Left ventricle myocardium inferior (tissue), 1 donor: ENCODE results near the gene RELCH. TPM values are rescaled to one million over a fixed set of nuclear protein-coding genes. Genes with fewer than 3 reads are reported as not detected.

Source experiments
- DNase-seq: peaks from one replicate; pipeline ENCODE4 v3.0.0-alpha.2; 2020
- H3K27ac ChIP-seq: fragments of 200-600 bp; replicated peaks from 2 replicates; pipeline ENCODE4 v1.8.0; 2021
- H3K27me3 ChIP-seq: fragments of 200-600 bp; 2 replicates; pipeline ENCODE4 v1.8.0; 2021; ENCODE audit warnings: low read depth
- H3K36me3 ChIP-seq: fragments of 200-600 bp; 2 replicates; pipeline ENCODE4 v1.8.0; 2021
- H3K4me1 ChIP-seq: fragments of 200-600 bp; 2 replicates; pipeline ENCODE4 v1.8.0; 2021
- H3K4me3 ChIP-seq: fragments of 200-600 bp; 2 replicates; pipeline ENCODE4 v1.8.0; 2021; ENCODE audit warnings: mild to moderate bottlenecking, moderate library complexity
- H3K9me3 ChIP-seq: fragments of 200-600 bp; replicated peaks from 2 replicates; pipeline ENCODE4 v1.8.0; 2021
- CTCF ChIP-seq: fragments of 200-600 bp; IDR thresholded peaks from 2 replicates; pipeline ENCODE4 v1.8.0; 2021; ENCODE audit warnings: antibody characterized with exemption, mild to moderate bottlenecking, borderline replicate concordance
- intact Hi-C: fragments of 100-400 bp; cut with micrococcal nuclease; formaldehyde crosslinking; loops from one replicate; pipeline ENCODE4 v1.11.0; 2022
- total RNA-seq: library from RNA; stranded (reverse); fragmentation: NEBNext Ultra II Directional; extraction: Animal tissue kit (Norgen Biotek cat#: 25700); gene quantifications from one replicate; pipeline ENCODE4 v1.2.1, GENCODE V29; 2021
- donor health status: DM: no; HTN: yes; CAD: no; lungs with severe emphysema.

RELCH gene
- total RNA-seq, 1 donor from 2014 or later, result 15.5 TPM

- intact Hi-C loops, result no loop called here
- Histone ChIP-seq H3K27ac (no peak overlapping the region), H3K27me3 (no peaks in the 10 kb centered on the region), H3K4me3 (no peak overlapping the region), H3K4me1 (no peaks in the 10 kb centered on the region), H3K9me3 (no peaks in the 10 kb centered on the region), H3K36me3 (no peaks in the 10 kb centered on the region)
- TF ChIP-seq CTCF, result no peak
- no peak for DNase-seq
Measured at GRCh38 chr18:62353170-62353569, 166.1 kb downstream of the RELCH start.

GRCh38 chr18:62354151-62354550, 167.1 kb downstream of the RELCH start:
- Histone ChIP-seq H3K36me3 (no peaks in the 10 kb centered on the region), H3K9me3 (no peaks in the 10 kb centered on the region), H3K27me3 (no peaks in the 10 kb centered on the region), H3K27ac (no peak overlapping the region), H3K4me1 (no peaks in the 10 kb centered on the region), H3K4me3 (no peak overlapping the region)
- DNase-seq, result no peak
- TF ChIP-seq CTCF, result no peak
- intact Hi-C loops, result no loop called here

- H3K27ac ChIP-seq, result no peak overlapping the region
- no peaks in the 10 kb centered on the region for H3K4me1 ChIP-seq
- no peak for TF ChIP-seq CTCF
- no peak overlapping the region for H3K4me3 ChIP-seq
- no peaks in the 10 kb centered on the region for H3K9me3 ChIP-seq
- H3K27me3 ChIP-seq, result no peaks in the 10 kb centered on the region
- no peaks in the 10 kb centered on the region for H3K36me3 ChIP-seq
- no peak for DNase-seq
- intact Hi-C loops, result no loop called here
Measured at GRCh38 chr18:62357079-62357719, 170.1 kb downstream of the RELCH start.

Other genes with a start within 250 kb of the RELCH start
- 19.7 TPM for gene PIGN, start 199 bp upstream of the RELCH start, total RNA-seq
- 1.6 TPM for gene TNFRSF11A, start 138.1 kb downstream of the RELCH start, total RNA-seq